CD4-positive, alpha-beta memory T cell (primary cell): ENCODE results near the gene RNF151. TPM values are rescaled to one million over a fixed set of nuclear protein-coding genes. Genes with fewer than 3 reads are reported as not detected.

Experiments
- CTCF ChIA-PET: fragments of 350-600 bp; sonication (Branson Sonifier 250); formaldehyde crosslinking; loops from one replicate; lab custom pipeline; 2021; ENCODE audit warnings: inconsistent platforms; ENCODE audit not compliant: partially characterized antibody; lab: Charles Lee
- POLR2A ChIA-PET: fragments of 350-600 bp; sonication (Branson Sonifier 250); formaldehyde crosslinking; loops from one replicate; lab custom pipeline; 2021; ENCODE audit not compliant: partially characterized antibody; lab: Charles Lee
- DNase-seq, 5 donors: peaks; one replicate each; pipeline versions ENCODE4 v3.0.0 to v3.0.0-alpha.2; 2020 to 2022; ENCODE audit warnings: mixed read lengths in 1 of 5
- H3K27ac ChIP-seq: one replicate; pipeline ENCODE4 v1.7.0; 2013; ENCODE audit warnings: low read depth, low read length
- H3K27me3 ChIP-seq: 2 replicates; pipeline ENCODE4 v1.7.0; 2013; ENCODE audit warnings: mild to moderate bottlenecking, low read length, moderate library complexity; ENCODE audit not compliant: insufficient read depth
- H3K36me3 ChIP-seq: 2 replicates; pipeline ENCODE4 v1.7.0; 2013; ENCODE audit warnings: mild to moderate bottlenecking, low read length, moderate library complexity; ENCODE audit not compliant: insufficient read depth
- H3K4me1 ChIP-seq: 2 replicates; pipeline ENCODE4 v1.7.0; 2013; ENCODE audit warnings: mild to moderate bottlenecking, low read length, moderate library complexity; ENCODE audit not compliant: insufficient read depth
- H3K4me3 ChIP-seq, 2 donors: one replicate each; pipeline ENCODE4 v1.7.0; 2013; ENCODE audit warnings: low read length in 2 of 2, mild to moderate bottlenecking in 1 of 2
- H3K9me3 ChIP-seq, 2 donors: one replicate each; pipeline ENCODE4 v1.7.0; 2013; ENCODE audit warnings: low read length in 2 of 2, control low read depth in 1 of 2; ENCODE audit not compliant: control insufficient read depth in 1 of 2
- H3K27ac Mint-ChIP-seq, 7 donors: one replicate each; pipeline ENCODE4 v1.8.0; 2020 to 2021; ENCODE audit warnings: mixed read lengths in 7 of 7, mild to moderate bottlenecking in 6 of 7, inconsistent platforms in 3 of 7, moderate library complexity in 3 of 7
- H3K27me3 Mint-ChIP-seq, 2 donors: one replicate each; pipeline ENCODE4 v1.8.0; 2020 to 2021; ENCODE audit warnings: mixed read lengths in 2 of 2
- H3K36me3 Mint-ChIP-seq, 2 donors: one replicate each; pipeline ENCODE4 v1.8.0; 2020 to 2021; ENCODE audit warnings: mixed read lengths in 2 of 2, inconsistent platforms in 1 of 2, mild to moderate bottlenecking in 1 of 2
- H3K4me1 Mint-ChIP-seq, 4 donors: one replicate each; pipeline ENCODE4 v1.8.0; 2020 to 2021; ENCODE audit warnings: mixed read lengths in 4 of 4, mild to moderate bottlenecking in 1 of 4
- H3K4me3 Mint-ChIP-seq, 8 donors: one replicate each; pipeline ENCODE4 v1.8.0; 2020 to 2021; ENCODE audit warnings: mixed read lengths in 8 of 8, mild to moderate bottlenecking in 7 of 8, moderate library complexity in 6 of 8, inconsistent platforms in 3 of 8
- H3K9me3 Mint-ChIP-seq, 8 donors: one replicate each; pipeline ENCODE4 v1.8.0; 2020 to 2021; ENCODE audit warnings: mixed read lengths in 8 of 8, mild to moderate bottlenecking in 5 of 8, inconsistent platforms in 3 of 8, moderate library complexity in 1 of 8
- intact Hi-C: fragments of 100-400 bp; cut with micrococcal nuclease; formaldehyde crosslinking; loops from one replicate; pipeline ENCODE4 v1.15.1; 2023
- polyA plus RNA-seq, 2 donors: library from polyadenylated mRNA; unstranded; fragments of 300-500 nt; fragmentation: Illumina TruSeq; gene quantifications; one replicate each; pipeline ENCODE4 v1.2.3, GENCODE V29; 2021
- total RNA-seq, 2 experiments: library from RNA; stranded (reverse); gene quantifications; one replicate each; pipeline ENCODE4 v1.2.3, GENCODE V29; 2021

Gene RNF151
- total and polyA plus RNA-seq, 4 experiments from 2014 or later = not detected

DNA sequence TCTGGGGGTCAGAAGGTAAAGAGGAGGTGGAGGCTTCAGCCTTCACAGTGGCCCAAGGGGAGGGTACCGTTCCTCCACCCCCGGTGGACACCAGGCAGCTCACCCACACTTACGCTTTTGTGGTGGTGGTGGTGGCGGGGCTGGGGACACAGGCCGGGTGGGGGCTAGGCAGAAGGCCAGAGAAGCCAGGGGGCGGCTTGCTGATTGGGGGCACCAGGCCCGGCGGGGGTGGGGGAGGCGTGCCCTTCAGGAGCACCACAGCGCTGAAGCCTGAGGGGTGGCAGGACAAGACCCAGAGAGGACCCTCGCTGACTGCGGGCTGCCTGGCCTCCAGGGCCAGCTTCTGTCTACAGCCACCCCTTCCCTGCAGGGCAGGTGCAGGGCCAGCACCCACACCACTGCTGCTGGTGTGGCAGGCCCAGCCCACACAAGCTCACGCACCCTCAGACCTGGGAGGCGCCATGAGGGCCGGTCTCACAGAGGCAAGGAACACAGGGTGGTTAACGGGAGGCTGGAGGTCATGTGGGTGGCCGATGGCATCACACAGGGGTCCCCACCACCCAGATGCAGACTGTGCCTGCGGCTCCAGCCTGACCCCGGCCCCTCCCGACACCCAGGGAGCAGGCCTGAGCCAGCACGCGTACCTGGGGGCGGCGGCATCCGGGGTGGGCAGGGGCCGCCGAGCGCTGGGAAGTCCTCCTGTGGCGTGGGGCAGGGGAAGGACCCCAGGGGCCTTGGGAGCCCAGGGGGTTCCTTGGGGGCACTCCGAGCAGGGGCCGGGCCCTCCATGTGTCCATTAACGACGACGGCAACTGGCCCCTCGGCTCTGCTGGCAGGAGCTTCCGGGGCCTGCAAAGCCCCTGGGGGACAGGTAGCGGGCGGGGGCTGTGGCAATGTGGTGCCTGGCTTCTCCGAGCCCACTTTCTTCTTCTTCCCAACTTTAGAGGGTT lies 32.5 kb downstream of the RNF151 start:
- H3K9me3 Mint-ChIP-seq = no peaks in the 10 kb centered on the region
- DNase-seq = no peak
- Histone ChIP-seq H3K9me3 (no peaks in the 10 kb centered on the region), H3K4me1 (peaks cover 7% of the 10 kb centered on the region), H3K27ac (no peak overlapping the region), H3K36me3 (peaks cover 38% of the 10 kb centered on the region), H3K4me3 (no peak overlapping the region), H3K27me3 (no peaks in the 10 kb centered on the region)
- ChIA-PET POLR2A (interaction anchor here (0.6 kb wide), 1 partner anchor 33 kb away, joined by 3 read pairs; no protein-coding TSS in a partner anchor), CTCF (no interaction called here)
- peaks cover 0 to 7% (median 0%) of the 10 kb centered on the region in 4 donors for H3K4me1 Mint-ChIP-seq
- no peak overlapping the region for H3K27ac Mint-ChIP-seq
- no peaks in the 10 kb centered on the region for H3K27me3 Mint-ChIP-seq
- H3K4me3 Mint-ChIP-seq = no peak overlapping the region
- intact Hi-C loops = no loop called here
- peaks cover 14 to 18% of the 10 kb centered on the region in 2 donors for H3K36me3 Mint-ChIP-seq

DNA sequence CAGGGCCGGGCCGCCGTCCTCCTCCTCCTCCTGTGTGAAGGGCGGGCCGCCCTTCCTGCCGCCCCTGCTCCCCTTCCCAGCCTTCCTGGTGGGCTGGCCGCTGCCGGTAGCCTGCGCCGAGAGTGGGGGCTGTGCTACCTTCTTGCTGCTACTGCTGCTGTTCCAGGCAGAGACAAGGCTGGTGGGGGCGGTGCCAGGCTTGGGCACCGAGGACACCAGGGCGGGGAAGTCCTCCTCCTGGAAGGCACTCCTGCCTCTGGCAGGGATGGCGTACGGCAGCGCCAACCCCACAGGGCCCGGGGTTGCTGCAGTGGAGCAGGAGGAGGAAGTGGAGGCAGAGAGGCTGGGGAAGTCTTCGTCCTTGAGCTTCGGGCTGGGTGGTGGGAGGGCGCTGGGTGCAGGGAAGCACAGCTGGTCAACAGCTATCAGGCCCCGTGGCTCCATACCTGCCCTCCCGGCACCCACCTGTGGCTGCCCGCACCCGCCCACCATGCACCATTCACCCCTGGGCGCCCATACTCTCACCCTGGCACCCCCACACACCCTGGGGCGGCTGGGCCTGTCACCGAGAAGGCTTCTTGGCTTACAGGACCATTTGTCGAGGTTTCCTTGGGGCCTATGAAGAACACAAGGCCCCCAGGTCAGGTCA lies 33.3 kb downstream of the RNF151 start:
- Histone ChIP-seq H3K4me1 (peaks cover 12% of the 10 kb centered on the region), H3K4me3 (no peak overlapping the region), H3K27me3 (no peaks in the 10 kb centered on the region), H3K36me3 (peaks cover 38% of the 10 kb centered on the region), H3K27ac (no peak overlapping the region), H3K9me3 (no peaks in the 10 kb centered on the region)
- DNase-seq = no peak
- Mint-ChIP-seq H3K4me3 (no peak overlapping the region), H3K9me3 (no peaks in the 10 kb centered on the region), H3K36me3 (peaks cover 14 to 20% of the 10 kb centered on the region in 2 donors), H3K27ac (no peak overlapping the region), H3K4me1 (peaks cover 0 to 12% (median 0%) of the 10 kb centered on the region in 4 donors), H3K27me3 (no peaks in the 10 kb centered on the region)
- ChIA-PET POLR2A (interaction anchor here (0.8 kb wide), 1 partner anchor 35 kb away, joined by 3 read pairs; the partner anchor contains the start of gene RPS2), CTCF (no interaction called here)
- intact Hi-C loops = no loop called here

DNA sequence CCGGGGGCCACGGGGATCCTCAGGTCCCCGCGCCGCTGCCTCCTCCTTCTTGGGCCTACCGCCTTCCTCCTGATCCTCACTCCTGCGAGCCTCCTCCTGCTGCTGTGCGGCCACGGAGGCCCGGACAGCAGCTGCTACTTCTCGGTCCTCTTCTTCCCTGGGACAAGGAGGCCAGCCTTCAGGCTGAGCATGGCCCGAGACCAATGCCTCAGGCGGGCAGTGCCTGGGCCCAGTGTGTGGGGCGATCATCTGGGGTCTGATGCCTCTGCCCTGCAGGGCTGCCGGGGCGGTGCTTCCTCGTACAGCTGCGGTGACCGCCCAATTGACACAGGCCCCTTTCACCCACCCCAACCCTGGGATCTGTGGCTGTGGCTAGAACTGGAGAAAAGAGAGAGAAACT lies 34.4 kb downstream of the RNF151 start:
- peaks cover 2 to 18% (median 4%) of the 10 kb centered on the region in 4 donors for H3K4me1 Mint-ChIP-seq
- Histone ChIP-seq H3K27ac (no peak overlapping the region), H3K4me1 (peaks cover 13% of the 10 kb centered on the region), H3K4me3 (no peak overlapping the region), H3K36me3 (peaks cover 38% of the 10 kb centered on the region), H3K27me3 (no peaks in the 10 kb centered on the region), H3K9me3 (no peaks in the 10 kb centered on the region)
- H3K27me3 Mint-ChIP-seq = no peaks in the 10 kb centered on the region
- H3K4me3 Mint-ChIP-seq = no peak overlapping the region
- no peaks in the 10 kb centered on the region for H3K9me3 Mint-ChIP-seq
- peaks cover 14 to 20% of the 10 kb centered on the region in 2 donors for H3K36me3 Mint-ChIP-seq
- intact Hi-C loops = no loop called here
- peak overlapping the region in 1 of 7 donors; percentile 7 for H3K27ac Mint-ChIP-seq
- DNase-seq = no peak
- ChIA-PET POLR2A (interaction anchor here (0.8 kb wide), 1 partner anchor 36 kb away, joined by 3 read pairs; the partner anchor contains the start of gene RPS2), CTCF (no interaction called here)

DNA sequence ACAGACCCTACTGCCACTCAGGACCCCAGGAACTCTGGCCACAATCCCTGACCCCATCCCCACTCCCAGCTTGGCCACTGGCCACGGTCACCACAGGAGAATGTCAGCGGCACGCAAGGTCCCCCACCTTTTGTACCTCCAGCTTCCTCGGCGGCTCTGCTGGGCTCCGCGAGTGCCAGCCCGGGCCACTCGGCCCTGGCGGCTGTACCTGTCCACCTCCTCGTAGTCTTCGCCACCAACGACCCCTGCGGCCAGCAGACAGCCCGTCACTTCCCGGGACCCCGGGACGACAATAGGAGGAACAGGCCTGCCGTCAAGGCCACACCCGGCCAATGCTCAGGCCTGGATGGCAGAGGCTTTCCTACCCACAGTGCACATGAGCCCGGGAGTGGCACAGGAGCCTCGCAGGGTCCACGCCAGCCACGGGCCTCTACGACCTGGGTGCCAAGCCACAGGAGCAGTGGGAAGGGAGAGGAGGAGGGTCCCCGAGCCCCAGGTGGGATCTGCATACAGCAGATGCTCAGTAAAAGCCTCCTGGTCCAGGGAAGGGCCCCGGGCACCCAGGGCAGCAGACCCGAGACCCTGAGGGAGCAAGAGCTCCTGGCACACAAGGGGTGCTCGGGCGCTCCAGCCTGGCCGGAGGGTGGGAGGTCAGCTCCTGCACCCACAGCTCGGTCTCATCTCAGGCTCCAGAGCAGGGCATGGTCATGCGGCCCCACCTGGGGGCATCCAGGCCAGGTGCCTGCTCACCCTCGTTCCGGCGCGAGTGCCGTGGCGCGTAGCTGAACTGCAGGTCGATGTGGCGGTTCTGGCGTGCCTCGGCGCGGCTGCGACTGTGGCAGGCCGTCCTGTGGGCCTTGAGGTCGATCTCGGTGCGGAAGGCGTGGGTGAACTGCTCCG lies 35.0 kb downstream of the RNF151 start:
- no peaks in the 10 kb centered on the region for H3K9me3 ChIP-seq
- H3K36me3 ChIP-seq = peaks cover 38% of the 10 kb centered on the region
- H3K27me3 ChIP-seq = no peaks in the 10 kb centered on the region
- H3K4me1 ChIP-seq = peaks cover 17% of the 10 kb centered on the region
- Mint-ChIP-seq H3K9me3 (no peaks in the 10 kb centered on the region), H3K36me3 (peaks cover 14 to 20% of the 10 kb centered on the region in 2 donors), H3K27ac (no peak overlapping the region), H3K4me3 (no peak overlapping the region), H3K27me3 (no peaks in the 10 kb centered on the region), H3K4me1 (peaks cover 5 to 24% (median 9%) of the 10 kb centered on the region in 4 donors)
- H3K4me3 ChIP-seq = no peak overlapping the region
- no peak overlapping the region for H3K27ac ChIP-seq
- DNase-seq = no peak
- intact Hi-C loops = no loop called here
- POLR2A ChIA-PET = no interaction called here
- CTCF ChIA-PET = interaction anchor here (4.9 kb wide), 1 partner anchor 138 kb away, joined by 44 read pairs; no protein-coding TSS in a partner anchor

DNA sequence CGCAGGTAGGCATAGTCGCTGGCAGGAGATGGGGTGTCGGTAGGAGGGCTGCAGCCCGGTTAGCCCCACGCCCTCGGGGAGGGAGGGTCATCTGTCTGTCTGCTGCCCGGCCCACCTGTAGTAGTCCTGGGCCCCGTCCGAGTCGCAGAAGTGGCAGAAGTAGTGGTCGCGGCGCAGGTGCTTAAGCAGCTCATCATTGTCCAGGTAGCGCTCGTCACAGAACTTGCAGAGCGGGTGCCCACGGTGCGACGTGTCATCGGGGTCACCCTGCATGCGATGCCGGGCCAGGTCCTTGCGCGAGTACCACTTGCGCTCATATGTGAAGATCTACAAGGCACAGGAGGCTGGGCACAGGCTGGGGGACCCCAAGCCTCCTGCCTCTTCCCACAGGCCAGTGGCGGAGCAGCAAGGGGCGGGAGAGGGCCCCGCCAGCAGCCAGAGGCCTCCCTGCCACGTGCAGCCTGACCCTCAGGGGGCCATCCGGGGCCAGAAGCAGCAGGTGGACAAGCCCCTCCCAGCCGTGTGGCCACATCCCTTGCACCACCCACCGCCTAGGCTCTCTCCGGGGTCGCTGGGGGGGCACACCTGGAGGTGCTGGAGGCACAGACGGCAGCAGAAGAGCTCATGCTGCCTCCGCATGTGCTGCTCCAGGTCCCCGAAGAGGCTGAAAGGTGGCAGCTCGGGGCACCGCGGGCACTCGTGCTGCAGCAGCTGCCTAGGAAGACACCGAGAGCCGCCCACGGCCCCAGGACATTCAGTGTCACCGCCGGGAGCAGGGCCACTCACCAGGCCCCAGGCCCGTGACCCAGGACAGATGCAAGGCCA lies 36.0 kb downstream of the RNF151 start:
- CTCF ChIA-PET = interaction anchor here (1.0 to 4.9 kb wide), 12 partner anchors 8 to 152 kb away, joined by 3 to 44 read pairs (median 8); partner anchors contain the start of genes GFER, RNF151 and TRAF7
- Mint-ChIP-seq H3K36me3 (peaks cover 11 to 17% of the 10 kb centered on the region in 2 donors), H3K27me3 (no peaks in the 10 kb centered on the region), H3K4me3 (no peak overlapping the region), H3K27ac (peak overlapping the region in 1 of 7 donors; percentile 24), H3K9me3 (no peaks in the 10 kb centered on the region), H3K4me1 (peaks cover 7 to 33% (median 16%) of the 10 kb centered on the region in 4 donors)
- Histone ChIP-seq H3K27ac (no peak overlapping the region), H3K36me3 (peaks cover 34% of the 10 kb centered on the region), H3K4me1 (peaks cover 26% of the 10 kb centered on the region), H3K4me3 (no peak overlapping the region), H3K9me3 (no peaks in the 10 kb centered on the region), H3K27me3 (no peaks in the 10 kb centered on the region)
- POLR2A ChIA-PET = interaction anchor here (1.4 to 3.8 kb wide), 3 partner anchors 9 to 152 kb away, joined by 3 to 25 read pairs (median 14); partner anchors contain the start of gene TRAF7
- no peak for DNase-seq
- intact Hi-C loops = no loop called here

DNA sequence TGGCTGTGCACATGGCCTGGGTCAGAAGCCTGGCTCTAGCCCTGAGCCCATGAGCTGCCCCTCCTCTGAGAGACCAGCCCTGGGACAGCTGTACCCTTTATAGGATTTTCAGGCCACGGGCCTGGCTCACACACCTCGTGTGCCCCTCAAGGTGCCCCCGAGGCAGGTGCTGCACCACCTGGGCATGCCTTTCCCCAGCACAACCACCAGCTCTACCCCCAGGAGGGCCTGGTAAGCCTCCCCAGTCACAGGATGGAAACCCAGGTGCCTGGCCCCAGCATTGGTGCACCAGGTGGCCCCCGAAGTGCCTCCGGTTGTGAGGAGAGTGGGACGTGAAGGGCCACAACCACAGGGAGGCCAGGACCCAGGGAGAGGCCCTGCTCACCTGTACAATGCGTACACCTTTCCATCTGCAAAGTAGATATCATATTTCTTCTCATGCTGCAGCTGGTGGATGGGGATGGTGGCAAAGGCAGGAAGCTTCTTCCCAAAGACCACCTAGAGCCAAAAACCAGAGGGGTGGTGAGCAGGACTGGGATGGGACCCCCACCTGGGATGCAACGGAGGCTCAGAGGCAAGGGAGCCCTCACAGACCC lies 36.7 kb downstream of the RNF151 start:
- Histone ChIP-seq H3K27me3 (no peaks in the 10 kb centered on the region), H3K9me3 (no peaks in the 10 kb centered on the region), H3K27ac (no peak overlapping the region), H3K4me1 (peaks cover 33% of the 10 kb centered on the region), H3K4me3 (no peak overlapping the region), H3K36me3 (peaks cover 34% of the 10 kb centered on the region)
- DNase-seq = no peak
- intact Hi-C loops = no loop called here
- Mint-ChIP-seq H3K4me3 (no peak overlapping the region), H3K4me1 (peaks cover 13 to 41% (median 22%) of the 10 kb centered on the region in 4 donors), H3K27me3 (no peaks in the 10 kb centered on the region), H3K27ac (no peak overlapping the region), H3K9me3 (no peaks in the 10 kb centered on the region), H3K36me3 (peaks cover 6 to 13% of the 10 kb centered on the region in 2 donors)
- CTCF ChIA-PET = interaction anchor here (0.6 to 4.9 kb wide), 17 partner anchors 9 to 548 kb away, joined by 3 to 44 read pairs (median 7); partner anchors contain the start of genes GFER, RNF151 and TRAF7
- POLR2A ChIA-PET = interaction anchor here (0.9 to 3.8 kb wide), 6 partner anchors 10 to 176 kb away, joined by 3 to 25 read pairs (median 5); partner anchors contain the start of genes FAHD1, HAGH, RPS2 and TBL3
